GM18951 (cell line): ENCODE data around the gene CCDC117.
"Not testable (repeated sequence)": the region's sequence is repeated elsewhere in the genome, so short reads cannot be mapped to it uniquely, and the experiment has no call there.

Source experiments
- POLR2A ChIP-seq: IDR thresholded peaks from 4 replicates; pipeline ENCODE4 v1.6.1; 2011; ENCODE audit warnings: mild to moderate bottlenecking; ENCODE audit not compliant: insufficient read length, insufficient read depth; ENCODE audit errors: extremely low read depth
- in situ Hi-C: fragments of 300-500 bp; cut with MboI; formaldehyde crosslinking; loops from one replicate; pipeline ENCODE4 v1.12.0; 2022; ENCODE audit warnings: low sequenced_read_pairs, mixed read lengths, inconsistent platforms; ENCODE audit not compliant: unreplicated experiment

The CCDC117 gene

GRCh38 chr22:28750471-28750881 is 22.0 kb upstream of the CCDC117 start:
- in situ Hi-C loops: no loop called here
- TF ChIP-seq POLR2A: no peak

DNA sequence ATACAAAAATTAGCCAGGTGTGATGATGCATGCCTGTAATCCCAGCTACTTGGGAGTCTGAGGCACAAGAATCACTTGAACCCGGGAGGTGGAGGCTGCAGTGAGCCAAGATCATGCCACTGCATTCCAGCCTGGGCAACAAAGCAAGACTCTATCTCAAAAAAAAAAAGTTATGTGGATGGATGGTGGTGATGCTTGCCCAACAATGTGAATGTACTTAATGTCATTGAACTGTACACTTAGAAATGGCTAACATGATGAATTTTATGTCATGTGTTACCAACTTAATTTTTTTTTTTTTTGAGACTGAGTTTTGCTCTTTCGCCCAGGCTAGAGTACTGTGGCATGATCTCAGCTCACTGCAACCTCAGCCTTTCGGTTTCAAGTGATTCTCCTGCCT is 18.0 kb upstream of the CCDC117 start:
- in situ Hi-C loops: not testable (repeated sequence)

GRCh38 chr22:28759861-28760560 is 12.5 kb upstream of the CCDC117 start:
- in situ Hi-C loops: no loop called here

DNA sequence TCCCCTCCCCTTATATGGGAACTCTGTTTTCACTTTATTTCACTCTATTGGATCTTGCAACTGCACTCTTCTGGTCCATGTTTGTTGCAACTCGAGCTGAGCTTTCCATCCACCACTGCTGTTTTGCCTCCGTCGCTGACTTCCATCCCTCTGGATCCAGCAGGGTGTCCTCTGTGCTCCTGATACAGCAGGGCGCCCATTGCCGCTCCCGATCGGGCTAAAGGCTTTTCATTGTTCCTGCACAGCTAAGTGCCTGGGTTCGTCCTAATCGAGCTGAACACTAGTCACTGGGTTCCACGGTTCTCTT is 11.1 kb upstream of the CCDC117 start:
- in situ Hi-C loops: no loop called here
- no peak for TF ChIP-seq POLR2A

More at GRCh38 chr22:28759861-28760560, 12.5 kb upstream of the CCDC117 start:
- TF ChIP-seq POLR2A: no peak

DNA sequence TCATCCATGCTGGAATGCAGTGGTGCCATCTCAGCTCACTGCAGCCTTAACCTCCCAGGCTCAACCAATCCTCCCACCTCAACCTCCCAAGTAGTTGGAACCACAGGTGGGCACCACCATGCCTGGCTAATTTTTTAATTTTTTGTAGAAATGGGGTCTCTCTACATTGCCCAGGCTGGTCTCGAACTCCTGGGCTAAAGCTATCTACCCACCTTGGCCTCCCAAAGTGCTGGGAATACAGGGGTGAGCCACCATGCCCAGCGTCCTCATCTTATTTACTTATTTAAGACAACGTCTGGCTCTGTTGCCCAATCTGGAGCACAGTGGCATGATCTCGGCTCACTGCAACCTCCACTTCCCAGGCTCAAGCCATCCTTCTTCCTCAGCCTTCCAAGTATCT is 10.5 kb upstream of the CCDC117 start:
- in situ Hi-C loops: not testable (repeated sequence)

DNA sequence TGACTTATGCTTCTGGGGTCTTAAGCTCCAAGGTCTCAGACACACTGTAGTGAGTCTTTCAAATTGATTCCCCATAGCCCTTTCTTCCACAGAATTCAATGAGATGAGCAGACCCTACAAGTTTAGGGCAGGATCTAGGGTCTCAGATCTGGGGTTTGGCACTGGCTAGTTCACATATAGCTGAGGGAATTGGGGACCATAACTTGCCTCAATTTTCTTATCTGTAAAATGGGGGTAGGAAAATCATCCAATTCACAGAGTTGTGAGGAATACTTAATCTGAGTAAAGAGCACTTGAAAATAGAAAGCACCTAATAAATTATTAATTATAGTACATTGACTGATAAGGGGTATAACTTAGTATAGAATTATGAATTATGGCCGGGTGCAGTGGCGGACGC is 5.9 kb upstream of the CCDC117 start:
- TF ChIP-seq POLR2A: no peak
- in situ Hi-C loops: no loop called here

GRCh38 chr22:28768701-28769393 is 3.6 kb upstream of the CCDC117 start:
- TF ChIP-seq POLR2A: no peak
- in situ Hi-C loops: no loop called here

DNA sequence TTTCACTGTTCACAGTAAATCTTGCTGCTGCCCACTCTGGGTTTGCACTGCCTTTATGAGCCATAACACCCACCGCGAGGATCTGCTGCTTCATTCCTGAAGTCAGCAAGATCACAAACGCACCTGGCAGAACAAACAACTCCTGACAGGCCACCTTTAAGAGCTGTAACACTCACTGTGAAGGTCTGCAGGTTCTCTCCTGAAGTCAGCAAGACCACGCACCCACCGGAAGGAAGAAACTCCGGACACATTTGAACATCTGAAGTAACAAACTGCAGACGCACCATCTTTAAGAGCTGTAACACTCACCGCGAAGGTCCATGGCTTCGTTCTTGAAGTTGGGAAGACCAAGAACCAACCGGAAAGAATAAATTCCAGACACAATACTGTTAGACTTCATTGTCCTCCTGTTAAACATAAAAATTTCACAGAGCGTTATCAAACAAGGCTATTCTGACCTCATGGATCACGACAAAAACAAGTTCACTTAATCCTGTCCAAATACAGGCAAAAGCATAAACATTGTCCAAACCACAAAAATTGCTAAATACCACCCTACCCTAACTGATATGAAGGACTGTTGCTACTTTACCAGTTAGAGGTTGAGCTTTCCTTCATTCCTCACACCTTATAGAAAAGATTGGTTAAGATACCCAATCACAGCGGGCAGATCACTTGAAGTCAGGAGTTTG is 3.0 kb upstream of the CCDC117 start:
- TF ChIP-seq POLR2A: no peak

DNA sequence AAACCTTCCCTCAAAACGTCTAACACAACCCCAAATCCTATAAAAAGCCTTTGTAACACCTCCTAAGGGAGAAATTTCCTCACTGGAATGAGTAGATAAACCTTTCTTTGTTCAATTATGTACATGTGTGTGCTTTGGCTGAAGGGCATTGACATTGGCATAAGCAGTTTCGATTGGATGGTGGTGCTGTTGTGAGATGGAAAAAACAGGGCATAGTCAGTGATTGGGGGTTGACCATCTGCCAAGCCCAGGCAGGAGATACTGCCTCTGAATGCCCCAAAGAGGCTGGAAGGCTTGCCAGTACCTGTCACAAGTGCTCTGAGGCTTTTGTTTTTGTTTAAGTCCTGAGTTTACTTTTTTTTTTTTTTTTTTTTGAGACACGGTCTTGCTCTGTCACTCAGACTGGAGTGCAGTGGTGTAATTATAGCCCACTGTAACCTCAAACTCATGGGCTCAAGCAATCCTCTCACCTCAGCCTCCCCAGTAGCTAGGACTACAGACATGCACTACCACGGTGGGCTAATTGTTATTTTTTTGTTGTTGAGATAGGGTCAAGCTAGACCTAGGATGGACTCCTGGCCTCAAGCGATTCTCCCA is 1.2 kb upstream of the CCDC117 start:
- in situ Hi-C loops: no loop called here

More for the DNA sequence above, 3.0 kb upstream of the CCDC117 start:
- in situ Hi-C loops: no loop called here

DNA sequence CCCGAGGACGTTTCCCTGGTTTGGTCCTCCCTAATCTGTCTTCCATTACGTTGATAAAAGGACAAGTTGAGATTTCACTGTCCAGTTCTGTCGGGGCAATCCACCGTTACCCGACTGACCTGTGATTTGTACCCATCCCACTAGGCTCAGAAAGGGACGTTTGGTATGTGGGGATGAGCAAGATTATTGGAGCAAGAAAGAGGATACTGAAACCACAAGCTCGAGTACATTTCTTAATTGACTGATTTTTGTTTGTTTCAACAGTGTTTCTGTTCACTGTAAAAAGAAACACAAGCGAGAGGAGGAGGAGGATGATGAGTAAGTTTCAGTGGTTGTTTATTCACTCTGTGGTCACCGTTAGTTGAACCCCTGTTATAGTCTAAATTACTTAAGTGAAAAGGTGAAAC is 969 bp downstream of the CCDC117 start:
- in situ Hi-C loops: no loop called here
- TF ChIP-seq POLR2A: no peak

More for the DNA sequence above, 1.2 kb upstream of the CCDC117 start:
- TF ChIP-seq POLR2A: no peak

- no peak for TF ChIP-seq POLR2A
- in situ Hi-C loops: no loop called here
Observed at GRCh38 chr22:28774378-28774777, 1.9 kb downstream of the CCDC117 start.

DNA sequence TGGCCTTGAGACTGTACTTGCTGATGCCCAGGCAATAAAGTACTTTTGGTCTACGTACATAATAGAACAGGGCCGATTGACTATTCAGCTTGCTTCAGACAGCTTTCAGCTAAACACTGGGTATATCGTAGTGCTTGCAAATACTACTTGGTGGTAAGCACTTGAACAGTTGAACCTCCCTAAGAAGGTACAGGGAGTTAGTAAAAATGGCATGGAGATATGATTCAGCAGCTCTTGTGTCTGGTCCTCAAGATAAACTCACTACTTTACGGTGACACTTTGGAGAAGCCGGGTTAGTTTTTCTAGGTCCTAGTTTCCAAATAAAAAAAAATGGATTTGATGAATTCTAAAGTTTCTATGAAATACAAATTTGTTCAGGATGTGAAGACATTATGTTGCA is 7.3 kb downstream of the CCDC117 start:
- in situ Hi-C loops: no loop called here
- no peak for TF ChIP-seq POLR2A

GRCh38 chr22:28780296-28780695 is 7.8 kb downstream of the CCDC117 start:
- in situ Hi-C loops: no loop called here
- TF ChIP-seq POLR2A: no peak
